Stomach (tissue), 4 donors: ENCODE measurements around the gene MZB1.

ENCODE experiments used
- CTCF ChIP-seq, 7 experiments: fragments of 450-650 bp in 4 of 7; fragments of 200-600 bp in 3 of 7; sonication (generic) in 3 of 7; IDR thresholded peaks; one replicate each; pipeline ENCODE4 v1.5.1; 2016 to 2019; ENCODE audit warnings: antibody characterized with exemption in 7 of 7, control low read depth in 2 of 7, mild to moderate bottlenecking in 1 of 7
- EP300 ChIP-seq: sonication (generic); formaldehyde crosslinking; IDR thresholded peaks from one replicate; pipeline ENCODE4 v1.6.1; 2017; ENCODE audit warnings: antibody characterized with exemption
- POLR2A ChIP-seq, 4 donors: fragments of 450-650 bp; IDR thresholded peaks; one replicate each; pipeline ENCODE4 v1.6.1; 2016; ENCODE audit warnings: antibody characterized with exemption in 4 of 4, control low read depth in 2 of 4, mild to moderate bottlenecking in 1 of 4, moderate library complexity in 1 of 4
- POLR2AphosphoS5 ChIP-seq, 3 donors: sonication (generic); formaldehyde crosslinking; IDR thresholded peaks; one replicate each; pipeline ENCODE4 v1.6.1; 2016; ENCODE audit warnings: antibody characterized with exemption in 3 of 3

- no peak for TF ChIP-seq CTCF (IDR thresholded peaks at IDR 0.05)
- no peak for TF ChIP-seq POLR2A (IDR thresholded peaks at IDR 0.05)
- no peak for TF ChIP-seq POLR2AphosphoS5 (IDR thresholded peaks at IDR 0.05)
- no peak for TF ChIP-seq EP300
Observed at GRCh38 chr5:139340051-139340450, 49.7 kb downstream of the MZB1 start.
